DOHH2 (cell line): ENCODE data around the gene FTO.

ENCODE experiments used
- CTCF ChIP-seq: fragments of 200-600 bp; sonication (generic); IDR thresholded peaks from one replicate; pipeline ENCODE4 v1.5.1; 2014; ENCODE audit warnings: antibody characterized with exemption, mild to moderate bottlenecking, low read depth, low read length; ENCODE audit not compliant: poor library complexity, severe bottlenecking
- EZH2phosphoT487 ChIP-seq: fragments of 200-600 bp; sonication (generic); IDR thresholded peaks from 2 replicates; pipeline ENCODE4 v1.6.1; 2017; ENCODE audit warnings: borderline replicate concordance, mild to moderate bottlenecking, antibody characterized with exemption, low read length, moderate library complexity, mixed read lengths

- TF ChIP-seq CTCF, result no peak
- no peak for TF ChIP-seq EZH2phosphoT487
Observed at GRCh38 chr16:53960050-53960812, 256.3 kb downstream of the FTO start.
